HL-60/S4 (cell line): ENCODE data around the gene CRELD2.

Source experiments
- in situ Hi-C: fragments of 300-500 bp; cut with MboI; formaldehyde crosslinking; loops from 2 replicates; pipeline ENCODE4 v1.14.3; 2022; ENCODE audit warnings: low sequenced_read_pairs

The CRELD2 gene

GRCh38 chr22:49886346-49887063 is 31.9 kb upstream of the CRELD2 start:
- in situ Hi-C loops = no loop called here

- in situ Hi-C loops = no loop called here
These were observed 31.4 kb upstream of the CRELD2 start for GRCh38 chr22:49887064-49887451.

- in situ Hi-C loops = no loop called here
These were observed 30.7 kb upstream of the CRELD2 start for GRCh38 chr22:49887702-49888101.

- in situ Hi-C loops = no loop called here
These were observed 29.4 kb upstream of the CRELD2 start for GRCh38 chr22:49889071-49889470.

GRCh38 chr22:49892226-49892899 is 26.1 kb upstream of the CRELD2 start:
- in situ Hi-C loops = no loop called here

GRCh38 chr22:49893025-49893424 is 25.4 kb upstream of the CRELD2 start:
- in situ Hi-C loops = no loop called here

GRCh38 chr22:49894322-49895054 is 23.9 kb upstream of the CRELD2 start:
- in situ Hi-C loops = no loop called here

- in situ Hi-C loops = no loop called here
These were observed 22.2 kb upstream of the CRELD2 start for GRCh38 chr22:49896201-49896600.

GRCh38 chr22:49897015-49897684 is 21.3 kb upstream of the CRELD2 start:
- in situ Hi-C loops = no loop called here

GRCh38 chr22:49899530-49899929 is 18.9 kb upstream of the CRELD2 start:
- in situ Hi-C loops = no loop called here

- in situ Hi-C loops = no loop called here
These were observed 17.8 kb upstream of the CRELD2 start for GRCh38 chr22:49900441-49901230.

GRCh38 chr22:49901457-49901856 is 17.0 kb upstream of the CRELD2 start:
- in situ Hi-C loops = no loop called here

GRCh38 chr22:49903322-49904039 is 15.0 kb upstream of the CRELD2 start:
- in situ Hi-C loops = no loop called here

GRCh38 chr22:49904040-49904369 is 14.4 kb upstream of the CRELD2 start:
- in situ Hi-C loops = no loop called here

- in situ Hi-C loops = no loop called here
These were observed 13.0 kb upstream of the CRELD2 start for GRCh38 chr22:49905465-49905864.

GRCh38 chr22:49906071-49906798 is 12.2 kb upstream of the CRELD2 start:
- in situ Hi-C loops = no loop called here

GRCh38 chr22:49906799-49907290 is 11.6 kb upstream of the CRELD2 start:
- in situ Hi-C loops = no loop called here

GRCh38 chr22:49907807-49908206 is 10.6 kb upstream of the CRELD2 start:
- in situ Hi-C loops = no loop called here
